ACHN (cell line): ENCODE measurements around the gene ASNSD1.
"Not testable (repeated sequence)": the region's sequence is repeated elsewhere in the genome, so short reads cannot be mapped to it uniquely, and the experiment has no call there.

ENCODE experiments used
- DNase-seq: peaks from one replicate; pipeline ENCODE4 v3.0.0-alpha.2; 2015
- in situ Hi-C: cut with HindIII; loops from 2 replicates; pipeline ENCODE4 v1.10.0; 2017; ENCODE audit warnings: low sequenced_read_pairs, low pct_ligation_motif_present, low pct_unique_long_range_greater_than_20kb

ASNSD1 gene

DNA sequence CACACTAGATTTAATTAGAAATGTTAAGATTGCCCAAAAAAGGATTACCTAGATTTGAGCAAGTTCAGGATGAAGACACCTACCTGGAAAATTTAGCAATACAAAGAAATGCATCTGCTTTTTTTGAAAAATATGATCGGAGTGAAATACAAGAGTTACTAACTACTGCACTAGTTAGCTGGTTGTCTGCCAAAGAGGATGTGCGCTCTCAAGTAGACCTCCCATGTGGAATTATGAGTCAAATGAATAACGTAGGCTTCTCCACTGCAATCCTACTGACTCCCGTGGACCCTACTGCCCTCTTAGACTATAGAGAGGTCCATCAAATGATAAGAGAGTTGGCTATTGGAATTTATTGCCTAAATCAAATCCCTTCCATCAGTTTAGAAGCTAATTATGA is 15.2 kb downstream of the ASNSD1 start:
- in situ Hi-C loops: no loop called here

DNA sequence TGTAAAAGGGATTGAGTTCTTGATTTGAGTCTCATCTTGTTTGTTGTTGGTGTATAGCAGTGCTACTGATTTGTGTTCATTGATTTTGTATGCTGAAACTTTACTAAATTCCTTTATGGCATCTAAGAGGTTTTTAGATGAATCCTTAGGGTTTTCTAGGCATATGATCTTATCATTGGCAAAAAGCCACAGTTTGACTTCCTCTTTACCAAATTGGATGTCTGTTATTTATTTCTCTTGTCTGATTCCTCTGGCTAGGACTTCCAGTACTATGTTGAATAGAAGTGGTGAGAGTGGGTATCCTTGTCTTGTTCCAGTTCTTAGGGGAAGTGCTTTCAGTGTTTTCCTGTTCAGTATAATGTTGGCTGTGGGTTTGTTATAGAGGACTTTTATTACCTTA is 18.0 kb downstream of the ASNSD1 start:
- in situ Hi-C loops: no loop called here
- DNase-seq: no peak

More for the DNA sequence above, 15.2 kb downstream of the ASNSD1 start:
- no peak for DNase-seq

- DNase-seq: no peak
Observed at GRCh38 chr2:189681203-189681602, 19.9 kb downstream of the ASNSD1 start.

GRCh38 chr2:189681903-189682302 is 20.6 kb downstream of the ASNSD1 start:
- in situ Hi-C loops: no loop called here
- no peak for DNase-seq

More at GRCh38 chr2:189681203-189681602, 19.9 kb downstream of the ASNSD1 start:
- in situ Hi-C loops: no loop called here

DNA sequence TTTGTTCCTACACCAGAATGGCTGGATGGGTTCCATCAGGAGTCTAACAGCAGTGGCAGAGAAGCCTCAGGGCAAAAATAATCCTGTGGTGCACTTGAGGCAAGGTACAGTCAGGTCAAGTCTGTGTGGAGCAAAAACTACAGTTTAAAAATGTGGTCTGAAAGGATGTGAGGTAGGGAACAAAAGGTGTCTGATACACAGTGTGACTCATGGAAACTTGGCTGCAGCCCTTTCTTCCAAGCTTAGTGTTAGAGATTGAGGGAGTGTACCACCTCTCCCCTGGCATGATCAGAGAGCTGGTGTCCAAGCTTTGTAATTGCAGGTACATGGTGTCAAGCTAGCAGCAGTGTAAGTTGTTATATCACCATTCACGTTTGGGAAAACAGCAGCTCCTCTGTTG is 22.1 kb downstream of the ASNSD1 start:
- in situ Hi-C loops: no loop called here
- no peak for DNase-seq

DNA sequence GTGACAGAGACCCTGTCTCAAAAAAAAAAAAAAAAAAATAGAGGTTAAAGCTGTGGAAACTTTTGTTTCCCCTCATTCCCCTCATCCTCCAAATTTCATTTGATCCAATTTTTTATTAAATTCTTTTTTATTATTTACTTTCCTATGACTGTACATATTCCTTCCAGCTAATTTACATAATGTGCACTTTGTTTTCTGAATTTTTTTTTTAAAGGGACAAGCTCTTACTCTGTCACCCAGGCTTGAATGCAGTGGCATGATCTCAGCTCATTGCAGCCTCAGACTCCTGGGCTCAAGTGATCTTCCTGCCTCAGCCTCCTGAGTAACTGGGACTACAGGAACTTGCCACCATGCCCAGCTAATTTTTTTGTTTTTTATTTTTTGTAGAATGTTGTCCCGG is 23.6 kb downstream of the ASNSD1 start:
- no peak for DNase-seq
- in situ Hi-C loops: no loop called here

DNA sequence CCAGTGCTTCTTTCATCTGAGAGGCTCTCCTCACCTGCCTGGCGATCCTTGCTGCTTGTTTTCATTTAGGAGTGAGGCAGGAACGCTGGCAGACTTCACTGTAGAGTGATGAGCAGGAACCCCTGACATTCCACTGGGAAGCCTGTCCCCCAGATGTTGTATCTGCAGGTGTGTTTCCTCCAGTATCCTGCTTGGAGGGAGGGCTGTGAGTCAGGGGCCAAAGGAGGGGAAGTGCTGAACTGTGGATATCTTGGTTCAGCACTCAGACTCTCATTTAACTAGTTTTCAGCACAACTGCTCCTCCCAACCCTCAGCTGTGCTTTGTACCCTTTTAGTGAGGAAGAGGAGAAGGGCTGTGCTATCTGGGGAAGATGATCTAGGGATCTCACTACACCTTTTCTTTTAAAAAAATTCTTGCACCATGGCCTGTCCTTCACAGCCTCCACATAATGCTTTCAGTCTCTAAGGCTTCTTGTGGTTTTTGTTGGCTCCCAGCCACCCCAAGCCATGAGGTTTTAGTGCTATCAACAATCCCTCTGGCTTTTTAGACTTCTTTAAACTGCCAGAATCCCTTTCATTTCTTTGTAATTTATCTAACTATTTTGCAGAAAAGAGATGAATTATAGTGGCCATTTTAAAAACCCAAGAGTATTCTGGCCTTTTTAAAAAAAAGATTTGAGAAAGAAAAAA is 24.4 kb downstream of the ASNSD1 start:
- in situ Hi-C loops: no loop called here
- DNase-seq: peak; percentile 52

DNA sequence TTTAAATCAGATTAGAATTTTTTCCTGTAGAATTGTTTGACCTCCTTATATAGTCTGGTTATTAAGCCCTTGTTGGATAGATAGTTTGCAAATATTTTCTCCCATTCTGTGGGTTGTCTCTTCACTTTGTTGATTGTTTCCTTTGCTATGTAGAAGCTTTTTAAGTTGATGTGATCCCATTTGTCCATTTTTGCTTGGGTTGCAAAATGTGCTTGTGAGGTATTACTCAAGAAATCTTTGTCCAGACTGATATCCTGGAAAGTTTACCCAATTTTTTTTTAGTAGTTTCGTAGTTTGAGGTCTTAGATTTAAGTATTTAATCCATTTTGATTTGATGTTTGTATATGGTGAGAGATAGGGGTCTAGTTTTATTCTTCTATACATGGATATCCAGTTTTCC is 26.5 kb downstream of the ASNSD1 start:
- in situ Hi-C loops, DNase-seq: not testable (repeated sequence)

DNA sequence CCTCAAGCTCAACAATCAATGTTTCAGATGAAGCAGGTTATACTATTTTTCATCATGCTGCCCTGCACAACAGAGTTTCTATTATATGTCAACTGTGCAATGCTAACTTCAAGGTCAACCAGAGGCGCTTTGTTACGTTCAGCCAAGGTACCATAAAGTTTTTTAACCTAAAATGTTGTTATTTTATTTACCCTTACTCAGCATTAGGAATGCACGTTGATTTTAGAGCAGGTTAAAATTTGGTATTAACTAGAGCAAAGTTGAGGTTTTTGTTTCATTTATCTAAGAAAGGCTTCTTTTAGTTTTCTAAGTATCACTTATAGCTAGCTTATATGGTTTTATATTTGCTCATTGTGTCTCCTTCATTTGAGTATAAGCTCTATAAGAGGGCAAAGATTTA is 35.0 kb downstream of the ASNSD1 start:
- DNase-seq: no peak
- in situ Hi-C loops: no loop called here

DNA sequence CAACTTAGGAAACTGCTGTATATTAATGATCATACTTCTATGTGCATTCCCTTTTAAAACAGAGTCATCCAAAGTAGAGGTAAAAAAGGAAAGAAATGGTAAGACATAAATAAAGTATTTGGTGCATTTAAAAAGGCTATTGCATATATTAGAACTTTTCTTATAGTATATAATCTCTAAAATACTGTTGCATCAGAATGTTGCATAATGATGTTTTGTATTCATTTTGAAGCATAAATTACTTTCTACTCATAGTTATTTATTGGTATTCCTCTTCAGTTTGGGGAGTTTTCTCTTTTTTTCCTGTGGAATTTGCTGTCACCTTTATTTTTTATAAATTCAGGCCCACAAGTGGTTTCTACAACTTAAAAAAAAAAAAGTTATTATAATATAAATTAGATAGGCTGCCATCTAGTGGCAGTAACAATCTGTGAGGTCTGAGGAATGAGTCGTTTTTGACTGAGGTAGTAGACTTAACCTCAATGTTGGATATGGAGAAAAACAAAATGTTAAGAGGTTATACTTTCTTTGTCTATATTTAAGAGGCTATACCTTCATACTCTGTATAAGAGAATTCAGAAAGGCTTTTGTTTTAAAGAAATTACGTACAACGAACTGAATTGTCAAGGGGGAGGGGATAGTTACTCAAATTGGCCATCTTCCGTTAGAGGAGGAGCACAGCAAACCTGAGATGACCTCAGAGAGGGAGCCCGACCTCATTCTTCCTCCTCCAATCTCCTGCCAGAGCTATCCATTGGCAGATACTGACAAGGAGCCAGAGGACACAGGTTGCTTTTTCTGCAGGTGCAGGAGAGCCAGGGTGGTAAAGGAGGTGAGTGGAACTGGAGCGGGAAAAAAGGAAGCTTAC is 37.0 kb downstream of the ASNSD1 start:
- in situ Hi-C loops: no loop called here
- DNase-seq: peak; percentile 75

DNA sequence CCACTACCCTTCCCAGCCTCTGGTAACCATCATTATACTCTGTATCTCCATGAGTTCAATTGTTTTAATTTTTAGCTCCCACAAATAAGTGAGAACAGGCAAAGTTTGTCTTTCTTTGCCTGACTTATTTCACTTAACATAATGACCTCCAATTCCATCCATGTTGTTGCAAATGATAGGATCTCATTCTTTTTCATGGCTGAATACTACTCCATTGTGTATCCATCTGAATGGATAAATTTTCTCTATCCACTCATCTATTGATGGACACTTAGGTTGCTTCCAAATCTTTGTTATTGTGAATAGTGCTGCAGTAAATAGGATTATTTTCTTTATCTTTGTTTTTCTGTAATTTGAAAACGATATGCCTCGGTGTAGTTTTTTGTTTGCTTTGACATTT is 39.4 kb downstream of the ASNSD1 start:
- in situ Hi-C loops: no loop called here

GRCh38 chr2:189702071-189702470 is 40.8 kb downstream of the ASNSD1 start:
- peak; percentile 33 for DNase-seq
- in situ Hi-C loops: no loop called here

More for the DNA sequence above, 39.4 kb downstream of the ASNSD1 start:
- no peak for DNase-seq

DNA sequence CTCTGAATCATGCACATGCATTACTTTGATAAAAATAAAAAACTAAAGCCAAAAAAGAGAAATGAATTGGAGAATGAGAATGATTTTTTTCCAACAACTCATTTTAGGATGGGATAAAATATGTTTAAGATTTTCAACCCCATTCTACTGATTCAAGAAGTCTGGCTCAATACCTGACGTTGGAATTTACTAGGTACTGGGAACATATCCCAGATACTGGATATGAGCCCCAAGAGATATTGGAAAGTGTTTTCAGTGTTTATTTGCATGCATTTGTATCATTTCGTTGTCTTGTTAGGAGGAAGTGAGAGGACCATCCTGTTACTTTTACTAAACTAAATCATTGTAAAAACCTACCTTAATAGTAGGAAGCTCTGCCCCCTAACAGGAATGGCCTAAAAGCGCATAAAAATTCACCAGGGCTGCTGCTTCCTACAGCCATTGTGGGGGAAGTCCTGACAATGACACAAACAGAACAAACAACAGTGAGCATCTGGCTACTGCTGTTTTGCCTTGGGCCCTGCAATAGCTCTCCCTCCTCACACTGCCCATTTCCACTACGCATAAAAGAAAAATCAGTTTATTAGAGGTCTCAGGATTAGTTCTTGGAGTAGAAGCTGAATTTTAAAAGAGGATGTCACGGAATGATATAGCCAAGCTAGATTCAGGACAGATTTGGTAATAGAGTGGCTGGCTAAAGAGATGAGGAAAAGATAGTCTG is 48.4 kb downstream of the ASNSD1 start:
- no peak for DNase-seq
- in situ Hi-C loops: no loop called here

DNA sequence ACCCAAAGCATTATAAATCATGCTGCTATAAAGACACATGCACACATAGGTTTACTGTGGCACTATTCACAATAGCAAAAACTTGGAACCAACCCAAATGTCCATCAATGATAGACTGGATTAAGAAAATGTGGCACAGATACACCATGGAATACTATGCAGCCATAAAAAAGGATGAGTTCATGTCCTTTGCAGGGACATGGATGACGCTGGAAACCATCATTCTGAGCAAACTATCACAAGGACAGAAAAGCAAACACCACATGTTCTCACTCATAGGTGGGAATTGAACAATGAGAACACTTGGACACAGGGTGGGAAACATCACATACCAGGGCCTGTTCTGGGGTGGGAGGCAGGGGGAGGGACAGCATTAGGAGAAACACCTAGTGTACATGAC is 56.3 kb downstream of the ASNSD1 start:
- DNase-seq, in situ Hi-C loops: not testable (repeated sequence)

DNA sequence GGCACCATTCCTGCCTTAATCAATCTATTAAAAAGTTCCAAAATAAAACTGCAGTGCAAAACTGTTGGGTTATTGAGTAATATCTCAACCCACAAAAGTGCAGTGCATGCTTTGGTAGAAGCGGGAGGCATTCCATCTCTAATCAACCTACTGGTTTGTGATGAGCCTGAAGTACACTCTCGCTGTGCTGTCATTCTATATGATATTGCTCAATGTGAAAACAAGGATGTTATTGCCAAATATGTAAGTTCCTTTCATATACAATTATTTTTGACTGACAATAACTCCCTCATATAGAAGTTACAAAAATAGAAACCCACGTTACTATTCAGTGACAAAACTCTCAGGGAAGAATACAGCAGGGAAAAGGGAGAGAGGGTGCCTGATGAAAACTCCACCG is 58.3 kb downstream of the ASNSD1 start:
- in situ Hi-C loops: no loop called here

More for the DNA sequence above, 58.3 kb downstream of the ASNSD1 start:
- no peak for DNase-seq
